HL-60 (cell line): ENCODE measurements around the gene KLF1.

ENCODE experiments used
- CTCF ChIP-seq: IDR thresholded peaks from one replicate; pipeline ENCODE4 v1.5.1; 2011; ENCODE audit warnings: low read length, control low read depth, inconsistent platforms; ENCODE audit not compliant: insufficient read depth
- GABPA ChIP-seq: IDR thresholded peaks from 2 replicates; pipeline ENCODE4 v1.6.1; 2012; ENCODE audit warnings: low read depth
- POLR2AphosphoS5 ChIP-seq: IDR thresholded peaks from 2 replicates; pipeline ENCODE4 v1.6.1; 2012; ENCODE audit warnings: low read depth
- SPI1 ChIP-seq: IDR thresholded peaks from 2 replicates; pipeline ENCODE4 v1.6.1; 2012; ENCODE audit warnings: low read depth, mild to moderate bottlenecking, borderline replicate concordance
- TF ChIP-seq, protein P1 (sequence below): IDR thresholded peaks from 2 replicates; pipeline ENCODE4 v1.6.1; 2012; ENCODE audit warnings: low read depth; ENCODE audit not compliant: insufficient replicate concordance

DNA sequence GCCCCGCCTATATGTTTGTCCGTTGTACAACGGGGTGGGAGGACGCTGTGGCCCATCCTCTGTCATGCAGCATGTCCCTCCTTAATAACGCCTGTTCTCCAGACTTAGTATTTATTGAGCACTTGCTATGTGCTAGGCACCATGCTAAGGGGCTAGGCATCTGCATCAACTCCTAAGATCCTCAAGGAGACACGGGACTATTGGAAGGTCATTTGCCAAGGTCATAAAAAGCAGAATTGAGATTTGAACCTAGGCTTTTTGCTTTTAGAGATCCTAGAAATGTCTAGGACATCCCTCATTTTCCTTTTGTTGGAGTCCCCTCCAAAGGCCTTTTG is 50.5 kb downstream of the KLF1 start:
- TF ChIP-seq CTCF = no peak
- TF ChIP-seq SPI1 = no peak
- no peak for TF ChIP-seq POLR2AphosphoS5
- TF ChIP-seq GABPA = no peak
- TF ChIP-seq, protein P1, sequence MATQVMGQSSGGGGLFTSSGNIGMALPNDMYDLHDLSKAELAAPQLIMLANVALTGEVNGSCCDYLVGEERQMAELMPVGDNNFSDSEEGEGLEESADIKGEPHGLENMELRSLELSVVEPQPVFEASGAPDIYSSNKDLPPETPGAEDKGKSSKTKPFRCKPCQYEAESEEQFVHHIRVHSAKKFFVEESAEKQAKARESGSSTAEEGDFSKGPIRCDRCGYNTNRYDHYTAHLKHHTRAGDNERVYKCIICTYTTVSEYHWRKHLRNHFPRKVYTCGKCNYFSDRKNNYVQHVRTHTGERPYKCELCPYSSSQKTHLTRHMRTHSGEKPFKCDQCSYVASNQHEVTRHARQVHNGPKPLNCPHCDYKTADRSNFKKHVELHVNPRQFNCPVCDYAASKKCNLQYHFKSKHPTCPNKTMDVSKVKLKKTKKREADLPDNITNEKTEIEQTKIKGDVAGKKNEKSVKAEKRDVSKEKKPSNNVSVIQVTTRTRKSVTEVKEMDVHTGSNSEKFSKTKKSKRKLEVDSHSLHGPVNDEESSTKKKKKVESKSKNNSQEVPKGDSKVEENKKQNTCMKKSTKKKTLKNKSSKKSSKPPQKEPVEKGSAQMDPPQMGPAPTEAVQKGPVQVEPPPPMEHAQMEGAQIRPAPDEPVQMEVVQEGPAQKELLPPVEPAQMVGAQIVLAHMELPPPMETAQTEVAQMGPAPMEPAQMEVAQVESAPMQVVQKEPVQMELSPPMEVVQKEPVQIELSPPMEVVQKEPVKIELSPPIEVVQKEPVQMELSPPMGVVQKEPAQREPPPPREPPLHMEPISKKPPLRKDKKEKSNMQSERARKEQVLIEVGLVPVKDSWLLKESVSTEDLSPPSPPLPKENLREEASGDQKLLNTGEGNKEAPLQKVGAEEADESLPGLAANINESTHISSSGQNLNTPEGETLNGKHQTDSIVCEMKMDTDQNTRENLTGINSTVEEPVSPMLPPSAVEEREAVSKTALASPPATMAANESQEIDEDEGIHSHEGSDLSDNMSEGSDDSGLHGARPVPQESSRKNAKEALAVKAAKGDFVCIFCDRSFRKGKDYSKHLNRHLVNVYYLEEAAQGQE = no peak
